Measurements from ENCODE around the gene KHSRP.

KHSRP gene

GRCh38 chr19:6425732-6426620 is 1.4 kb upstream of the KHSRP start:
- TF ChIP-seq CTCF (IDR thresholded peaks at IDR 0.05; ENCODE audit: low read depth, low read length, missing control alignments) = peak; percentile 31
- H3K4me3 ChIP-seq (ENCODE audit: low read depth, low read length) = peak overlapping the region; percentile 23
- DNase-seq (ENCODE audit: low read depth) = no peak

- peak; percentile 100 for DNase-seq (ENCODE audit: low read depth)
- H3K4me3 ChIP-seq (ENCODE audit: low read depth, low read length) = peak overlapping the region; percentile 23
- TF ChIP-seq CTCF (IDR thresholded peaks at IDR 0.05; ENCODE audit: low read depth, low read length, missing control alignments) = no peak
These were observed 524 bp upstream of the KHSRP start for GRCh38 chr19:6424939-6425731.

GRCh38 chr19:6423499-6424194 is 964 bp downstream of the KHSRP start:
- no peak for DNase-seq (ENCODE audit: low read depth)
- H3K4me3 ChIP-seq (ENCODE audit: low read depth, low read length) = peak overlapping the region; percentile 70

GRCh38 chr19:6421075-6422014 is 3.3 kb downstream of the KHSRP start:
- no peak for TF ChIP-seq CTCF (IDR thresholded peaks at IDR 0.05; ENCODE audit: low read depth, low read length, missing control alignments)
- no peak for DNase-seq (ENCODE audit: low read depth)
- no peak overlapping the region for H3K4me3 ChIP-seq (ENCODE audit: low read depth, low read length)

More at GRCh38 chr19:6423499-6424194, 964 bp downstream of the KHSRP start:
- TF ChIP-seq CTCF (IDR thresholded peaks at IDR 0.05; ENCODE audit: low read depth, low read length, missing control alignments) = no peak

- H3K4me3 ChIP-seq (ENCODE audit: low read depth, low read length) = no peak overlapping the region
- no peak for DNase-seq (ENCODE audit: low read depth)
- no peak for TF ChIP-seq CTCF (IDR thresholded peaks at IDR 0.05; ENCODE audit: low read depth, low read length, missing control alignments)
These were observed 6.1 kb downstream of the KHSRP start for GRCh38 chr19:6418562-6418932.
